ENCODE measurements around the gene B4GALT2. TPM values are rescaled to one million over a fixed set of nuclear protein-coding genes. Genes with fewer than 3 reads are reported as not detected.

The B4GALT2 gene
- total RNA-seq, 2 experiments from 2014 or later = 0.57 to 1.4 TPM

GRCh38 chr1:43958351-43959255 lies 20.4 kb upstream of the B4GALT2 start:
- Histone ChIP-seq H3K4me3 (ENCODE audit: low read depth, low read length, poor library complexity, severe bottlenecking) (no peak overlapping the region), H4K20me1 (ENCODE audit: insufficient read depth, low read length) (peaks cover 4% of the 10 kb centered on the region), H3K36me3 (ENCODE audit: insufficient read depth, low read length) (peaks cover 29% of the 10 kb centered on the region; the same call in 1 of the 2 replicates), H3K4me2 (ENCODE audit: low read length) (no peak overlapping the region), H3K27ac (ENCODE audit: low read depth, low read length, poor library complexity, severe bottlenecking) (no peak overlapping the region), H3K4me1 (ENCODE audit: insufficient read depth, low read length, poor library complexity, severe bottlenecking) (no peaks in the 10 kb centered on the region), H3K79me2 (ENCODE audit: insufficient read depth, low read depth, low read length) (no peaks in the 10 kb centered on the region), H2AFZ (ENCODE audit: low read length) (no peak overlapping the region), H3K9me2 (ENCODE audit: insufficient read depth, low read length) (no peaks in the 10 kb centered on the region), H3K9me3 (ENCODE audit: low read length) (no peaks in the 10 kb centered on the region)
- no TSS peak for BruUV-seq (replicated peaks)
- DNase-seq (ENCODE audit: low spot score) = no peak
- ChIA-PET CTCF (ENCODE audit: unreplicated experiment) (interaction anchor here (0.6 to 1.2 kb wide), 2 partner anchors 23 to 62 kb away, joined by 3 read pairs; no protein-coding TSS in a partner anchor), POLR2A (interaction anchor here (1.1 kb wide), 1 partner anchor 11 kb away, joined by 3 read pairs; no protein-coding TSS in a partner anchor)
- intact Hi-C loops (cut with micrococcal nuclease; ENCODE audit: unreplicated experiment) = no loop called here
- no peak for TF ChIP-seq EZH2phosphoT487 (IDR thresholded peaks at IDR 0.05; ENCODE audit: borderline replicate concordance, low read depth, low read length)
- TF ChIP-seq CTCF (conservative IDR thresholded peaks at IDR 0.05; ENCODE audit: low read length) = no peak

- TF ChIP-seq CTCF (conservative IDR thresholded peaks at IDR 0.05; ENCODE audit: low read length) (no peak), EZH2phosphoT487 (IDR thresholded peaks at IDR 0.05; ENCODE audit: borderline replicate concordance, low read depth, low read length) (no peak)
- POLR2A ChIA-PET = no interaction called here
- no TSS peak for BruUV-seq (replicated peaks)
Observed at GRCh38 chr1:43960798-43961197, 18.2 kb upstream of the B4GALT2 start.

GRCh38 chr1:43961692-43962091 lies 17.3 kb upstream of the B4GALT2 start:
- Histone ChIP-seq H3K79me2 (ENCODE audit: insufficient read depth, low read depth, low read length) (no peaks in the 10 kb centered on the region), H3K9me2 (ENCODE audit: insufficient read depth, low read length) (no peaks in the 10 kb centered on the region), H3K27ac (ENCODE audit: low read depth, low read length, poor library complexity, severe bottlenecking) (no peak overlapping the region), H3K4me1 (ENCODE audit: insufficient read depth, low read length, poor library complexity, severe bottlenecking) (no peaks in the 10 kb centered on the region), H2AFZ (ENCODE audit: low read length) (no peak overlapping the region), H3K9me3 (ENCODE audit: low read length) (no peaks in the 10 kb centered on the region), H4K20me1 (ENCODE audit: insufficient read depth, low read length) (no peaks in the 10 kb centered on the region; the same call in 1 of the 2 replicates), H3K36me3 (ENCODE audit: insufficient read depth, low read length) (peaks cover 24% of the 10 kb centered on the region; the same call in 1 of the 2 replicates), H3K4me2 (ENCODE audit: low read length) (no peak overlapping the region), H3K4me3 (ENCODE audit: low read depth, low read length, poor library complexity, severe bottlenecking) (no peak overlapping the region)
- CTCF ChIA-PET (ENCODE audit: unreplicated experiment) = no interaction called here
- POLR2A ChIA-PET = no interaction called here
- TF ChIP-seq EZH2phosphoT487 (IDR thresholded peaks at IDR 0.05; ENCODE audit: borderline replicate concordance, low read depth, low read length) (no peak), CTCF (conservative IDR thresholded peaks at IDR 0.05; ENCODE audit: low read length) (no peak)
- intact Hi-C loops (cut with micrococcal nuclease; ENCODE audit: unreplicated experiment) = no loop called here
- DNase-seq (ENCODE audit: low spot score) = no peak
- BruUV-seq (replicated peaks) = no TSS peak

More at GRCh38 chr1:43960798-43961197, 18.2 kb upstream of the B4GALT2 start:
- Histone ChIP-seq H3K4me2 (ENCODE audit: low read length) (no peak overlapping the region), H3K4me3 (ENCODE audit: low read depth, low read length, poor library complexity, severe bottlenecking) (no peak overlapping the region), H2AFZ (ENCODE audit: low read length) (no peak overlapping the region), H3K79me2 (ENCODE audit: insufficient read depth, low read depth, low read length) (no peaks in the 10 kb centered on the region), H3K9me2 (ENCODE audit: insufficient read depth, low read length) (no peaks in the 10 kb centered on the region), H3K36me3 (ENCODE audit: insufficient read depth, low read length) (peaks cover 29% of the 10 kb centered on the region; the same call in 1 of the 2 replicates), H4K20me1 (ENCODE audit: insufficient read depth, low read length) (no peaks in the 10 kb centered on the region; the same call in 1 of the 2 replicates), H3K27ac (ENCODE audit: low read depth, low read length, poor library complexity, severe bottlenecking) (no peak overlapping the region), H3K4me1 (ENCODE audit: insufficient read depth, low read length, poor library complexity, severe bottlenecking) (no peaks in the 10 kb centered on the region), H3K9me3 (ENCODE audit: low read length) (no peaks in the 10 kb centered on the region)
- CTCF ChIA-PET (ENCODE audit: unreplicated experiment) = no interaction called here
- DNase-seq (ENCODE audit: low spot score) = no peak
- intact Hi-C loops (cut with micrococcal nuclease; ENCODE audit: unreplicated experiment) = no loop called here
